HL-60/S4 treated with retinoic acid at 250 ng/mL for 4 days and 3 days (cell line): ENCODE results near the gene LETMD1.

ENCODE experiments used
- in situ Hi-C: fragments of 300-500 bp; cut with MboI; formaldehyde crosslinking; loops from 2 replicates; pipeline ENCODE4 v1.7.0; 2022; ENCODE audit warnings: low sequenced_read_pairs

LETMD1 gene

DNA sequence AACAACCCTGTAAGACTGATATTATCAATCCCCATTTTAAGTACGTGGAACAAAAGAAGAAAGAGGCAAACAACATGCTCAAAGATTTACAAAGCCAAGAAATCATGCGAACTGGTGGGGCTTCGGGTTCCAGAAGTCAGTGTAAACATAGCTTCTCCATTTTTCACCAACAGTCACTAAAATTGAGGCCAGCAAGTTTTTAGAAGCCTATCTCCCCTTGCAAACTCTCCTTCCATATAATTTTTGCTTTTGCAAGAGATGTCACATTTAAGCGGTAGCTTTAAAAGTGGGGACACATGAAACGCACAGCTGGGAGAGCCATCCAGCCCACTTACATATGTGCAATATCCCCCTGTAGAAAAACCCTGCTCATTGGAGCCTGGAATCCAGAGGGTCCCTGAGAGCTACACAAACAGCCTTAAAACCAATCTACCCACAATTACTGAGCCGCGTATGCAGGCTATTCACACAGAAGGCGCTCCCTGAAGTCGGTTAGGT lies 22.7 kb upstream of the LETMD1 start:
- in situ Hi-C loops, result no loop called here

DNA sequence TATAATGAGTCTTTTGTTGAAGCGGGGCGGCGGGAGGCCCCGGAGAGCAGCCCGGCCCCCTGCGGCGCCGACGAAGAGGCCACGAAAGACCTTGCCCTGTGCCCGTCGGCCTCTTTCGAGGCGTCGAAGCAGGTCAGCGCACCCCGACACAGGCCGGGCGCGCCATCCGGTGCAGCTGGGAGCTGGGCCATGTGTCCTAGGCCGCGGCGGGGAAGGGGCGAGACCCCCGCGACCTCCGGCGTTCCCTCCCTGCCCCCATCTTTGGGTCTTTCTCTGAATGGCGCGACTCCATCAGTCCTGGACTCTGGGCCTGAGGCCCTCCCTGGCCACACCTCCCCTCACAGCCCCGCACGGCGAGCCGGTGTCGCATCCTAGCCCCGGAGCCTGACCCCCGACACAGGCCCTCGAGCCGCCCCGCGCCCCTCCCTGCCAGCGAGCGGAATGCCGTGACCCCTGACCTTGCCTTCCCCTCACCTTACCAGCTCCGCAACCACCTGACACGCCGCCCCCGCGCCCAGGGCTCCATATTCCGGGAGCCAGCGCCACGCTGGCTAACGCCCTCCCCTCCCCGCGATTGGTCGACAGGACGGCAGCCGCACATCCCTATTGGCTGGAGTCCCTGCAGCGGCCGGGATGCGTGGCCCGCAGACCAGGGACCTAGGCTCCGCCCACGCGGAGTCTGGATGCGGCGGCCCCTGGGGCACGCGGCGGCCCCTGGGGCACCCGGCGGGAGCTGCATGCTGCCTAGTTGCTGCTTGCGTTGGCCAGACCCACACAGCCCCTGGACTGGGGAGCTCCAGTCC lies 22.1 kb upstream of the LETMD1 start, which contains the start of gene SLC11A2:
TSS of gene SLC11A2 (minus strand) at position 549 of the 803 bp plus-strand sequence. CDS start 15,656 bp downstream, outside the sequence.
- in situ Hi-C loops, result no loop called here

DNA sequence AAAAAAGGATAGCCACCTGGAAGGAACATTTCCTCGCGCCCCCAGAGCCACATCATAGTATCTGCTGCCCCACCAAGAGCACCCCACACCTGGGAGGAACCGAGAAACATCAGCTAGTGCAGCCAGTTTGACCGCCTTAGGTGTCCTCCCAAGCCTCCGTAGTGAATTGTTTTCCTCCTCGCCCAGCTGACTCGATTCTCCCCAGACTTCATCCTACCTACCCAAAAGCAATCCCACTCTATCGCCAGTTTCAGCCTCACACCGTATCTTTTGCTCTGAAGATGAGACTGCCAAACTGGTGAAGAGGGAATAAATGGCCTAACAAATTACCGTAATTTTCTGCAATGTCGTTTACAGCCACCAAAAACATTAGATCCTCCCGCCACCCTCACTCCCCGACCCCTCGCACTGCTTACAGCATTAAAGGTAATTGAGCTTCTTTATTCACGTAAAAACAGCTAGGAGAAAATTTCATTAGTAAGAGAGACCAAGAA lies 20.7 kb upstream of the LETMD1 start:
- in situ Hi-C loops, result no loop called here

DNA sequence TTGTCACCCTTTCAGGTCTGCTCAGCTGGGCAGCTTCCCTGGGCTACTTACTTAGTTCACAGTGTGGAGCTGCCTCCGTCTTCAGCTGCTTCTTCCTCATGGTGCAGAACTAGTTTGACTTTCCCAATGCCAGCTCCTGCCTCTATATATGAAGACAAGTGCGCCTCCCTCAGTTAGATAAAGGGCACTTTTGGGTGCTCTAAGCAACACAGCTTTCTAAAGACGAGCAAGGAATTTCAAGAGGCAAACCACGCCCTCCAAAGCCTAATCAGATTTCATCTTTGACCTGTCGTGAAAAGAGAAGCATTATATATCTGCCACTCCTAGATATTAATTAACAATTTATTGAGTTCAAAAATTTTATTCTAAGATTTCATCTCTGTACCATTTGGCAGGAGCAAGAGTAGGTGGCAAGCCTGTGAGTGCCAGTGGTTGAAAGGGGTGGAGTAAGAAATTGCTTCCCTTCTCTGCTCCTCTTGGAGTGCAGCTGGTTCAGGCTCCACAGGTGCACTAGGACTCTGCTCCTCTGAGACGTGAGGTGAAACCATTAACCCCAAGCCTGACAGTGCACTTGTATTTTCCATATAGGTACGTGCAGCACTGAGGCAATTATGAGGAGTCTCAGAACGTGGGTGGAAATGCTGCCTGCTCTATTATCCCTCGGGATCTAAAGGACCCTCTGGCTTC lies 19.9 kb upstream of the LETMD1 start:
- in situ Hi-C loops, result no loop called here

- in situ Hi-C loops, result no loop called here
Measured at GRCh38 chr12:51028813-51029150, 19.3 kb upstream of the LETMD1 start.

- in situ Hi-C loops, result no loop called here
Measured at GRCh38 chr12:51033048-51033447, 15.1 kb upstream of the LETMD1 start.

- in situ Hi-C loops, result no loop called here
Measured at GRCh38 chr12:51033457-51034089, 14.6 kb upstream of the LETMD1 start.

DNA sequence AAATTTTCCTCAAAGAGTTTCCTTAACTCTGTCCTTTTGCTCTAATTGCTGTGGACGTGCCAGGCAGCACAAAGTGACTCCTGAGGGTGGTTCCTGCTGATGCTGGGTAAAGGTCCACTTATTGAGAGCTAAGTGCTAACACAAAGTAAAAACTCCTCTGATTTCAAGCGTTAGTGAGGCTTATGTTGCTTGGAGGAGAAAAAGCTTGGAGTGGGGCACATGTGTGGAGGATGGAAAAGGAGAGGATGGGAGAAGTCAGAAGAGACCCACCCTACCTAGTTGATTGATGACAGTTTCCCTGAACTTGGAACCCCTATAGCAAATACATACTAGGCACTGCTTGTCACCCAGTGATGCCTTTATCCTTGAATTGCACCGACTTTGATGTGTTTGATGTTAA lies 11.8 kb upstream of the LETMD1 start:
- in situ Hi-C loops, result no loop called here

- in situ Hi-C loops, result no loop called here
Measured at GRCh38 chr12:51048661-51049251, 629 bp downstream of the LETMD1 start.

- in situ Hi-C loops, result no loop called here
Measured at GRCh38 chr12:51049525-51049924, 1.4 kb downstream of the LETMD1 start.

DNA sequence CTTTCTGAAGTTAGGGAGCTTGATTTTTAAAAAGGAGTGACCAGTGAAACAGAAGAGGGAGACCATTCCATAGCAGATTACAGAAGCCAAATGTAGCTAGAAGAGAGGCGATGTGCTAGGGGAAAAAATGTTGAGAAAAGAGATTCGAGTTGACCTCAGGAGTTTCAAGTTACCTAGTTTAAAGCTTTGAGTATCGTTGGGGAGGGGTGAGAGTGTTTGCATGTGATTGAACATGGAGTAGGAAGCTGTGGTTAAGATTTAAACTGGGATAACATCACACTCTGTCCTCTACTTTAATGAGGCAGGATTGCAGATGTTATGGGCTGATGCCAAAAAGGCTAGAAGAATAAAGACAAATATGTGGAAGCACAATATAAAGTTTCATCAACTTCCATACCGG lies 3.7 kb downstream of the LETMD1 start:
- in situ Hi-C loops, result no loop called here

GRCh38 chr12:51055060-51055459 lies 6.9 kb downstream of the LETMD1 start:
- in situ Hi-C loops, result no loop called here

DNA sequence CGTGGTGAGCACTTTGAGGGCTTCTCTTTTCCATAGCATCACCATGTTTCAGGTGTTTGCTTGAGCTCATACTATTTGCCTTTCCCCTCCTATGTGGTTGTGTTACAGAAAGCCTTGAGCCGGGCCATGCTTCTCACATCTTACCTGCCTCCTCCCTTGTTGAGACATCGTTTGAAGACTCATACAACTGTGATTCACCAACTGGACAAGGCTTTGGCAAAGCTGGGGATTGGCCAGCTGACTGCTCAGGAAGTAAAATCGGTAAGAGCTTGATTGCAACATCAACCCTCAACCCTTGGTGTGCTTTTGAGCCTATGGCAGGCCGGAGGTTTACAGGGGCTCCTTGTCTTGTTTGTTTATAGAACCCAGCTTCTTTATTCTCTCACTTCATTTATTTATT lies 8.1 kb downstream of the LETMD1 start:
- in situ Hi-C loops, result no loop called here

DNA sequence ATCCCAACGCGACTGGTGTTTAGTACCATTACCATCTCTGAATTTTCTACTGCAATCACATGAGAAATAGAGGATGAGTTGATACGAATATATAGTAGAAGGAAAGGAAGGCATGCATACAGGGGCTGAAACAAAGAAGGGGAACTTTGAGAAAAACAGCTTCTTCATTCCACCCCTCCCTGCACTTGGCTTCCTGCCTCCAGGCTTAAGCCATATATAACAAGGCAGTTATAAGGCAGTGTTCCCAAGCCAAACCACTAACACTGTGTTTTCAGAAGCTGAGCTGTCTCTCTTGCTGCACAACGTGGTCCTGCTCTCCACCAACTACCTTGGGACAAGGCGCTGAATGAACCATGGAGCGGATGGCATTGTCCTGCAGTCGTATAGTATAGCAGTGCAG lies 11.0 kb downstream of the LETMD1 start:
- in situ Hi-C loops, result no loop called here

DNA sequence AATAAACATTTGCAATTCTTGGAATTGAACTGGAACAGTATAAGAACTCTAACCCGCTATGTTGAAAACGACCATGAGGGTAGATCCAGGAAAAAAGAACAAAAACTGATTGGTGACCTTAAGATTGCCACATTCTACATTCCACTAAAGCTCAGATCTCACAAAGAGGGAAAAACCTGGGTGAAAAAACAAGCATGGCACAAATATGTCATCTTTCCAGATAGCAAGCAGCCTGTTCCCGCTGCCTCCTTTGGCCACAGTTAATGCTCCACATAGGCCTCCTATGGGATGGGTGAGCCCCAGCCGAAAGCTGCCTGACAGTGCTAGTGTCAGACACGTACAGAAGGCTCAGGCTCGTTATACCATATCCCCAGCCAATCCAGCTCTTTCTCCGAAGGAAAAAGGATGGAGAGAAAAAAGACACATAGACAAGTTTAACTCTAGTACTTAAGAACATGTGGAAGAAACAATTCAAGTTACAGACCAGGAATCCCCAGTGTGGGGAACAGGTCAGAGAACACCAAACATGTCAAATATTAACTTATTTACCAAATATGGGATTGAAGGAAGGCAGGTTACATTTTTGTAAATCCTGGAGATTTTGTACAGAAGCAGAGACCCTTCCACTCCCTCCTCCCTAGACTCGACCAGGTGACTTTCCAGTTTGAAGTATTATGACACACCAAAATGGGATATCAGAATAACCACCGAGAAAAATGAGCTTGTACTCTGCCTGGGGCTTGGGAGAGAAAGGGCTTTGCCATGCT lies 14.7 kb downstream of the LETMD1 start:
- in situ Hi-C loops, result no loop called here

DNA sequence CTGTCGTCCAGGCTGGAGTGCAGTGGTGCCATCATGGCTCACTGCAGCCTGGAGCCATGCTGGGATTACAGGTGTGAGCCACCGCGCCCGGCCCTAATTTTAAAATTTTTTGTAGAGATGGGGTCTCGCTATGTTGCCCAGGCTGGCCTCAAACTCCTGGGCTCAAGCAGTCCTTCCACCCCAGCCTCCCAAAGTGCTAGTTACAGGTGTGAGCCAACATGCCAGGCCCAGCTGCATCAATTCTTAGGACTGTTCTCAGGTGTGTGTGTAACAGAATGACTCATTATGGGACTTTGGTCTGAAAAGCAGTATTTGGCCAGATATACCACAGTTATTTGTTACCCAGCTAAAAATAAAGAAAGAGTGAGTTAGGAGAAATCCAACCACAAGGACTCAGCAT lies 17.4 kb downstream of the LETMD1 start:
- in situ Hi-C loops, result no loop called here

- in situ Hi-C loops, result no loop called here
Measured at GRCh38 chr12:51067229-51067628, 19.1 kb downstream of the LETMD1 start.

DNA sequence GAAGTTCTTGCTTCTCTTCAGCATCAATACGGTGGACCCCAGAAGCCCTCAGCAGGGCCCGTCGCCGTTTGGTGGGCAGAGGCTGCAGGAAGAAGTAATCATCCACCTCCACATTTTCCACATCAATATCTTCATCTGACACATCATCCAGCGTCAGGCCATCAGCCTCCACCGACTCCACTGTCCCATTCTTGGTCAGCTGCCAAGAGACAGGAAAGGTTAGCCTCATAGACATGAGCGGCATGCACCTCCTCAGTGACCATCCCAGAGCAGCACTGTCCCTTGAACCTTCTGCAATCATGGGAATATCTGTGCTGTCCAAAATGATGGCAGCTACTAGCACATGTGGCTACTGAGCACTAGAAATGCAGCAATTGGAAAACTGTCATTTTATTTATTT lies 19.6 kb downstream of the LETMD1 start:
- in situ Hi-C loops, result no loop called here

DNA sequence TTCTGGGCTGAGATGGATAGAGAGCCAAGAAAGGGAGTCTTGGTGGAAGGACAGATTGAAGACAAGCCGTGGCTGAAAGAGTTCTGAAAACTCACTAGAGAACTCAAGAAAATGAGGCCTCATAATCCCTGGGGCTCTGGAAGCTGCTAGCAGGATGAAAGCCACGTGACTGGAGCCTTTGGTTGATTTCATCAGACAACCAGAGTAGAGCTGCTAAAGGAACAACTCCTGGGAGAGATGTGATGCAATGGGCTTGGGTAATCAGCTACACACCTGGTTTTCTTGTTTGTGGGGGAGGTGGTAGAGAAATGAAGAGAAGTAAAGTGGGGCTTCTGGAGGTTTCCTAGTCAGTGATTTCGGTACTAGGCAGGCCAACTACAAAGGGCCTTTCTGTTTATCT lies 21.9 kb downstream of the LETMD1 start:
- in situ Hi-C loops, result no loop called here

DNA sequence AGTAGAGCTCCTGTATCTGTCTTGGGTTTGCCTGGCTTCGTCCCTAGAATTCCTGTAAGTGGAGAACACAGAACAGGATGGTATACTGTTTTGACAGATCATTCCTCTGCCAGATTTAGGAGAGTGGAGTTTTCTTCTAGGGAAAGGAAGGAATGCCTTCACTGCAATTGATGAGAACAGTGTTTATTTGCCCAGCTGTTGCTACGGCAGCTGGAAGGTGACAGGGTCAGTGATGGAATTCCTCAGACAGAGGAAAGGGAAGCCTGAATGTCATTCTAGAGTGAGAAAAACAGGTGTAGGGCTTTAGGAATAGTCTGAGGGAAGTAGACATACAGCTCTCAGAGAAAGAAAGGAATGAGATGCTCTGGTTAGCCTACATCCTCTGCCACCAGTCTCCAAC lies 23.5 kb downstream of the LETMD1 start:
- in situ Hi-C loops, result no loop called here

DNA sequence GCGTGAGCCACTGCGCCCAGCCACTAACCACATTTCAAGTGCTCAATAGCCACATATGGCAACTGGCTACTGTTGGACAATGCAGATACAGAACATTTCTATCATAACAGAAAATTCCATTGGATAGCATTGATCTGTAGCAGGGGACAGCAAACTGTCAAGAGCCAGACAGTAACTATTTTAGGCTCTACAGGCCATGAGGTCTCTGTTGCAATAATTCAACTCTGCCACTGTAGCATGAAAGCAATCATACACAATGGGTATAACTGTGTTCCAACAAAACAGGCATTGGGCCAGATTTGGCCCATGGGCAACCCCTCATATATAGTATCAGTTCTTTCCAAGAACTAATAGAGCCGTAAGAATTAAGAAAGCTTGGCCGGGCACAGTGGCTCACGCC lies 27.3 kb downstream of the LETMD1 start:
- in situ Hi-C loops, result no loop called here
